Measurements from ENCODE around the gene COL2A1. TPM values are rescaled to one million over a fixed set of nuclear protein-coding genes. Genes with fewer than 3 reads are reported as not detected.

Gene COL2A1
- total and polyA plus RNA-seq, 9 donors = 0.05 to 1.5 (median 1.1) TPM; not detected in 1

DNA sequence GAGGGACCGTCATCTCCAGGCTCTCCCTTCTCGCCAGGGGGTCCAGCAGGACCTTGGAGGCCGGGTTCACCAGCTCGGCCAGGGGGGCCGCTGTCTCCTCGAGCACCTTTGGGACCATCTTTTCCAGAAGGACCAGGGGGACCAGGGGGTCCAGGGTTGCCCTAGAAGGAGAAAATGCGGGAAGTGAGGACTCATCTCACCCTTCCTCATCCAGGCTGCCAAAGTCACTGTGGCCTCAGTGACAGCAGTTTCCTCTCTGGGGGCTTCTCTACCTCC lies 25.7 kb downstream of the COL2A1 start:
- H3K9me3 ChIP-seq = no peaks in the 10 kb centered on the region
- H3K27me3 ChIP-seq = no peaks in the 10 kb centered on the region
- 83 to 88% (median 86%) methylated on average over 5 to 7 of the region's 7 CpGs for WGBS, 3 donors
- intact Hi-C loops (cut with DNase I) = no loop called here
- DNase-seq = no peak
- H3K4me1 ChIP-seq (ENCODE audit: insufficient read depth) = no peaks in the 10 kb centered on the region
- no peak overlapping the region for H3K4me3 ChIP-seq
- no peak overlapping the region for H3K27ac ChIP-seq
- no peaks in the 10 kb centered on the region for H3K36me3 ChIP-seq
- no peak for TF ChIP-seq EP300 (IDR thresholded peaks at IDR 0.05)
- TF ChIP-seq, protein P1, sequence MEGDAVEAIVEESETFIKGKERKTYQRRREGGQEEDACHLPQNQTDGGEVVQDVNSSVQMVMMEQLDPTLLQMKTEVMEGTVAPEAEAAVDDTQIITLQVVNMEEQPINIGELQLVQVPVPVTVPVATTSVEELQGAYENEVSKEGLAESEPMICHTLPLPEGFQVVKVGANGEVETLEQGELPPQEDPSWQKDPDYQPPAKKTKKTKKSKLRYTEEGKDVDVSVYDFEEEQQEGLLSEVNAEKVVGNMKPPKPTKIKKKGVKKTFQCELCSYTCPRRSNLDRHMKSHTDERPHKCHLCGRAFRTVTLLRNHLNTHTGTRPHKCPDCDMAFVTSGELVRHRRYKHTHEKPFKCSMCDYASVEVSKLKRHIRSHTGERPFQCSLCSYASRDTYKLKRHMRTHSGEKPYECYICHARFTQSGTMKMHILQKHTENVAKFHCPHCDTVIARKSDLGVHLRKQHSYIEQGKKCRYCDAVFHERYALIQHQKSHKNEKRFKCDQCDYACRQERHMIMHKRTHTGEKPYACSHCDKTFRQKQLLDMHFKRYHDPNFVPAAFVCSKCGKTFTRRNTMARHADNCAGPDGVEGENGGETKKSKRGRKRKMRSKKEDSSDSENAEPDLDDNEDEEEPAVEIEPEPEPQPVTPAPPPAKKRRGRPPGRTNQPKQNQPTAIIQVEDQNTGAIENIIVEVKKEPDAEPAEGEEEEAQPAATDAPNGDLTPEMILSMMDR (IDR thresholded peaks at IDR 0.05) = no peak
- no peak for TF ChIP-seq POLR2A (IDR thresholded peaks at IDR 0.05)

DNA sequence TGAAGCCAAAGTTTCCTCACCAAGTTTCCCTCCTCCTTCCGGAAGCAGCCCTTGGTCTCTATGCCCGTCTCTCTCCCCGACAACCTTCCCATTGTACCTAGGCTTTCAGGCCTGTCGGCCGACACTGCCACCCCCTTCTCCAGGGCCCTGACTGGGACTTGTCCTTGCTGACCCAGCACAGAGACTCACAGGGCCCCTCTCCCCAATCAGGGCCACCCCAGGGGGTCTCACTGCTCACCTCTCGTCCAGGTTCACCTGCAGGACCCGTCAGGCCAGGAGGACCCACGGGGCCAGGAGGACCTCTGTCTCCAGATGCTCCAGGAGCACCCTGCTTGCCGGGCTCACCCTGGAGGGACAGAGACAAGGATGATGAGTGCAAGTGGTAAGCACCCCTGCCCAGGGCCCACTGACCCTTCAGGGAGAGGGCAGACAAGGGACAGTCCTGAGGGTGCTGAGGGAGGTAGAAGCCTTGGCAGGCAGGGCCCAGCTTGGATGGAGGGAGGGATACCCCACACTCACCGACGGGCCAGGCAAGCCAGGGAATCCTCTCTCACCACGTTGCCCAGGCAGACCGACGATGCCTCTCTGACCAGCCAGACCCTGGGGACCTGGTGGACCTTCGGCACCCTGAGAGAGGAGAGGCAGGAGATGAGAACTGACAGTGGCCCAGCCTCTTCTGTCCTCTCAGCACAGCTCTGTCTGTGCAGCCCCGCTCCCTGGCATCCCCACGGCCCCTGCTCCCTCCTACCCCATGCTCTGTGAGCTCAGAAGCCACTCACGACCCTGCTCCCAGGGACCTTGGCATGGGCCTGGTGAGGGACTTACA lies 26.3 kb downstream of the COL2A1 start:
- WGBS, 3 donors = 88 to 90% (median 88%) methylated on average over 18 of the region's 18 CpGs
- intact Hi-C loops (cut with DNase I) = no loop called here
- no peaks in the 10 kb centered on the region for H3K36me3 ChIP-seq

DNA sequence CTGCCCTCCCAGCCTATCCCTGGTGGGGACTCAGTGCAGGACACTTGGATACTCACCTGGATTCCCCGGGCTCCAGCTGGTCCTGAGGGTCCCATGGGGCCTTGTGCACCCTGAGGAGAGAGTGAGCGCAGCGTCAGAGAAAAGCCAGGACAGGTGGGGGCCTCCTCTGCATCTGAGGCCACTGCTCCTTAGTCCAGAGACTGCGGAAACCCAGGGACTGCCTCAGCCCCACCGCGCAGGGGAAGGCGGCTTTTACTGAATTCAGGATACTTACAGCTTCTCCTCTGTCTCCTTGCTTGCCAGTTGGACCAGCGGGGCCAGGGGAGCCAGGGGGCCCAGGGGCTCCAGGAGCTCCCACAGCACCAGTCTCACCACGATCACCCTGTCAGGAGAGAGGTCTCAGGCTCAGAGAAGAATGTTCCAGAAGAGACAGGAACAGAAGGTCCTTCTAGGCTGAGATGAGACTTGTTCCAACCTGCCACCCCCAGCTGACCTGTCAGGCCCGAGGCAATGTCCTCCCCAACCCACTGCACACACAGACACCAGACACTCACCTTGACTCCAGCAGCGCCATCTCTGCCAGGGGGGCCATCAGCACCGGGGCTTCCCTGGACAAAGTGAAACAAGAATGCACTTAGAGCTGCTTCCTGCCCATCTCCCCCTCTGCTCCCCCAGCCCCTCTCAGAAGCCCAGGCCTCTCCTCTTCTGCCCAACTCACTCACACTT lies 27.1 kb downstream of the COL2A1 start:
- Histone ChIP-seq H3K36me3 (no peaks in the 10 kb centered on the region), H3K4me1 (ENCODE audit: insufficient read depth) (no peaks in the 10 kb centered on the region), H3K27ac (no peak overlapping the region), H3K9me3 (no peaks in the 10 kb centered on the region), H3K4me3 (no peak overlapping the region), H3K27me3 (no peaks in the 10 kb centered on the region)
- DNase-seq = no peak
- WGBS, 3 donors = 80 to 84% (median 83%) methylated on average over 12 of the region's 12 CpGs
- intact Hi-C loops (cut with DNase I) = no loop called here
- TF ChIP-seq, protein P1 (IDR thresholded peaks at IDR 0.05) = no peak
- TF ChIP-seq POLR2A (IDR thresholded peaks at IDR 0.05) = no peak
- TF ChIP-seq EP300 (IDR thresholded peaks at IDR 0.05) = no peak

More for the DNA sequence above, 26.3 kb downstream of the COL2A1 start:
- DNase-seq = no peak
- no peak overlapping the region for H3K4me3 ChIP-seq
- no peaks in the 10 kb centered on the region for H3K27me3 ChIP-seq
- H3K27ac ChIP-seq = no peak overlapping the region
- TF ChIP-seq POLR2A (IDR thresholded peaks at IDR 0.05) (no peak), EP300 (IDR thresholded peaks at IDR 0.05) (no peak)
- TF ChIP-seq, protein P1 (IDR thresholded peaks at IDR 0.05) = no peak
- H3K9me3 ChIP-seq = no peaks in the 10 kb centered on the region
- H3K4me1 ChIP-seq (ENCODE audit: insufficient read depth) = no peaks in the 10 kb centered on the region

DNA sequence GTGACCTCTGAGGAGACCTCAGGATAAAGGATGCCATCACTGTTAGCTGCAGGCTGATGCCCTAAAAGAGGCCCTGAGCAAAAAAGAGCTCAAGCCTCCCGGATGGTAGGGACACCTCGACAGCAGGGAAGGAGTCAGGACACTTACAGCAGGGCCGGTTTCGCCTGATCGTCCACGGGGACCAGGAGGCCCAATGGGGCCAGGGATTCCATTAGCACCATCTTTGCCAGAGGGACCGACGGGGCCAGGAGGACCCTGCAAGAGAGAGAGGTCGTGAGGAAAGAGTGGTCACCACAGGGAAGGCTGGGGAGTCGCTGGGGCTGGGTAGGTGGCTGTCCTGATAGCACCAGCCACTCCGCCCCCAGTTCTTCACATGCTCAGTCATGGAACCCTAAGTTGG lies 28.5 kb downstream of the COL2A1 start:
- Histone ChIP-seq H3K27me3 (no peaks in the 10 kb centered on the region), H3K36me3 (no peaks in the 10 kb centered on the region), H3K4me1 (ENCODE audit: insufficient read depth) (no peaks in the 10 kb centered on the region), H3K4me3 (no peak overlapping the region), H3K9me3 (no peaks in the 10 kb centered on the region), H3K27ac (no peak overlapping the region)
- 93 to 96% (median 96%) methylated on average over 11 of the region's 11 CpGs for WGBS, 3 donors
- intact Hi-C loops (cut with DNase I) = no loop called here
- TF ChIP-seq EP300 (IDR thresholded peaks at IDR 0.05) (no peak), POLR2A (IDR thresholded peaks at IDR 0.05) (no peak)
- TF ChIP-seq, protein P1 (IDR thresholded peaks at IDR 0.05) = no peak
- DNase-seq = no peak
